H1 (cell line): ENCODE measurements around the gene TMCC1. TPM values are rescaled to one million over a fixed set of nuclear protein-coding genes. Genes with fewer than 3 reads are reported as not detected.

Experiments
- BACH1 ChIP-seq: IDR thresholded peaks from 2 replicates; pipeline ENCODE4 v1.6.1; 2012; ENCODE audit warnings: low read length, improper control_type of control experiment
- POLR2A ChIP-seq, 2 experiments: IDR thresholded peaks; 1 replicate in 1 of 2; 2 replicates in 1 of 2; pipeline ENCODE4 v1.6.1; 2011; ENCODE audit warnings: low read depth in 2 of 2, low read length in 2 of 2, mild to moderate bottlenecking in 2 of 2; ENCODE audit errors: control extremely low read depth in 1 of 2
- SAP30 ChIP-seq: fragments of 300-600 bp; sonication (generic); IDR thresholded peaks from 2 replicates; pipeline ENCODE4 v1.7.1; 2012; ENCODE audit warnings: low read length, moderate library complexity, mild to moderate bottlenecking, inconsistent platforms; ENCODE audit not compliant: insufficient read depth, insufficient replicate concordance
- polyA plus RNA-seq, 7 experiments: library from polyadenylated mRNA; depleted of rRNA in 3 of 7; stranded (reverse) in 5 of 7; unstranded in 2 of 7; fragments of >200 nt in 5 of 7; fragments of 200-250 nt in 2 of 7; gene quantifications; 1 replicate in 5 of 7; 2 replicates in 1 of 7; 4 replicates in 1 of 7; pipeline versions ENCODE4 v1.2.1 to v1.2.3, GENCODE V29; 2011 to 2013; ENCODE audit warnings: missing spikeins in 2 of 7, mixed read lengths in 2 of 7
- total RNA-seq: library from RNA; stranded (reverse); fragmentation: NEBNext Ultra II Directional; extraction: Animal tissue kit (Norgen Biotek cat#: 25700); gene quantifications from 2 replicates; pipeline ENCODE4 v1.2.1, GENCODE V29; 2021
- TF ChIP-seq, protein P1 (sequence below): IDR thresholded peaks from 2 replicates; pipeline ENCODE4 v1.6.1; 2012; ENCODE audit warnings: inconsistent platforms

TMCC1 gene
- total and polyA plus RNA-seq, 2 of the 8 experiments (the other 6 are each of a cell fraction or from before 2014, with no cell fraction given) = 10.4 to 27.1 TPM

DNA sequence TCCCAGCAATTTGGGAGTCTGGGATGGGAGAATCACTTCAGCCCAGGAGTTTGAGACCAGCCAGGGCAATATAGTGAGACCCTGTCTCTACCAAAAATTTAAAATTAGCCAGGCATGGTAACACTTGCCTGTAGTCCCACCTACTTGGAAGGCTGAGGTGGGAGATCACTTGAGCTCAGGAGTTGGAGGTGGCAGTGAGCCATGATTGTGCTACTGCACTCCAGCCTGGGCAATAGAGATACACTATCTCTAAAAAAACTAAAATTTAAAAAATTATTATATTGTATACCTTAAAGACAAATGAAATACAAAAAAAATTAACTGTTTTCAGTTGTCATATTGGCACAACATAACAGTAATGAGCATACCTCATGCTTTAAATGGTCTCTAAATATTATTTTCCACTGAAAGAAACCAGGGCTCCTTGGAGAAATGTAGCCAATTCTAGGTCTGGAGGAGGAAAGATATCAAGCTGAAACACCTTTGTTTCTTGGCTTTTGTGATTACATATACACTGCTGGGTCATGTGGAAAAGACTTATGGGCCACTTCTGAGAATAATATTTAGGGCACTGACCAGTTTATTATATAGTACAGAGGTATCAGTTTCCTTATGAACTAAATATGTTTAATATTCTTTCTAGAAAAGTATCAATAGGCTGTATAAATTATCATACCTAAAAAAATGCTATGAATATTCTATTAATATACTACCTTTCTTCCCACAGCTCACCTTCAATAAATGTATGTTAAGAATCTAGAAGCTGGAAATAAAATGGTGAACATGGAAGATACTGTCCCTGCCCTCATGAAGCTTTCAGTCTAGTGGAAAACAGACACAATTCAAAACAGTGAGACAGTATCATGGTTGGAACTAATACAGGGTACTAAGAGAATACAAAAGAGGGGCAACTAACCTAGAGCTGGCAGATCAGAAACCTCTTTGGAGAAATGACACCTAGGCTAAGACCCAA is 119.5 kb downstream of the TMCC1 start (continued):
- TF ChIP-seq SAP30 = no peak
- TF ChIP-seq BACH1 = no peak
- no peak for TF ChIP-seq POLR2A (IDR thresholded peaks at IDR 0.05; ENCODE audit: control extremely low read depth in 1 of 2, low read depth in 2 of 2, low read length in 2 of 2)
- TF ChIP-seq, protein P1, sequence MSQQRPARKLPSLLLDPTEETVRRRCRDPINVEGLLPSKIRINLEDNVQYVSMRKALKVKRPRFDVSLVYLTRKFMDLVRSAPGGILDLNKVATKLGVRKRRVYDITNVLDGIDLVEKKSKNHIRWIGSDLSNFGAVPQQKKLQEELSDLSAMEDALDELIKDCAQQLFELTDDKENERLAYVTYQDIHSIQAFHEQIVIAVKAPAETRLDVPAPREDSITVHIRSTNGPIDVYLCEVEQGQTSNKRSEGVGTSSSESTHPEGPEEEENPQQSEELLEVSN = no peak
